ENCODE measurements around the gene GRIP1.
A peak's percentile ranks its signal among the peaks of the same experiment; 100 is the strongest.

GRIP1 gene

DNA sequence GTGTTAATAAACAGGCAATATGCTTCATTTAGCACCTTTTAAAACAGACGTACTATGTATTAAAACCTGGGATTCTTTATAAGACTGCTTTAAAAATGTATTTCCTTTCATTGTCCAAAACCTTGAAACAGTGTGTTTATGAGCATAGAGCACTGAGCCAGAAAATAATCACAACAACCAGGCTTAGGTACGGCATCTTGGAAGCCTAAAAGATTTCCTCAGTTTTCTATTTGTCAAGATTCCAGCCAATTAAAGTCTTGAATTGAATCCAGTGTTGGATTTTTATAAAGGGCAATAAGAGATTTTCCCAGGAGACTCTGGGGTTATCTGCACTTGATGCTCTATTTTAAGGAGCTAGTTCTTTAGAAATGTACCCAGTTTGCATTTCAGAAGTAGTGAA, 80.3 kb downstream of the GRIP1 start:
- no peak for DNase-seq

DNA sequence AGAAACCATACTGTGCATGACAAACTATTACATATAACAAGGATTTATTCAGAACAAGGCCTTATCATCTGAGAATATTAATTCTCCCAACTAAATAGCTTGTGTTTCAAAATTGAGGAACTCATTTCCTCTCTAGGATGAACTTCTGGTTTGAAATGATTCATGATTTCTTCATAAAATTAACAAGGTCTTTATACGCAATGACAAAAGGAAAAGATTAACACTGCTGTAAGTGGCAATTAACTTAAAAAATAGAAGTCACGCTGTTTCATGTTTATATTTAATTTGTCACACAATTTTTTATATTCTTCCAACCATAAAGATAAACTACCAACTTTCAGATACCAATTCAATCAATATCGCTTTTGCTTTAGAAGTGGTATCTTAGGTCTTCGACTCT, 80.8 kb downstream of the GRIP1 start:
- DNase-seq, result no peak

- no peak for DNase-seq
Measured at GRCh38 chr12:66596199-66596598, 82.7 kb downstream of the GRIP1 start.

GRCh38 chr12:66594688-66595087, 84.2 kb downstream of the GRIP1 start:
- DNase-seq, result no peak

DNA sequence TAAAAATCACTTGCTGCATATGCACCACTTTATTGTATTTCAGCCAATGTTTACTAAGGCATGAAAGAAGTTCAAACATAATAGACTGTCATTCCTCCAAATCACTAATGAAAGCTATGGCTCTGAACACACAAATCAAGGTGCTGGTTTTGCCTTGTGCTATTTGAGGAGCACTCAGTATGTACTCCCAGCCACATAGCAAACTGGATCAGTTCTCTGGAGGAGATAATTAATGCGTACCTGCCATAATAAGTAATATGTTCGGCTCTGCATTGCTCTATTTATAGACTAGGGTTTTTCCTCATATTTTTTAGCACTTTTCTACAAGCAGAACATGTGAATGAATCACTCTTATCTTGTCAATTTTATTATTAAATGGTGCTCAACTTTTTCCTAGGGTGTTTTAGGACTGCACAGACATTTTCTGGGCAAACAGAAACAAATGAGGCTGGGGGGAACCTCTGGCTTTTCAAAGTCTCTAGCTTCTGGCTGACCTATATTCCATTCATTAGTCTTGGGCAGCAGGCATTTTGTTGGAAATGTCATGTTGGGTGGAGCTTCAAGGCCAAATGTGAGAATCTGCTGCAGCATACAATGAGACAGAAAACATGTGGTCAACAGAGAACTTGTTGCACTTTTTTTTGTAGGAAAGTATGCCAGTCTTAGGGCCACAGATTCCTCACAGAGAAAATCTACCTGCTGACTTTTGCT, 88.4 kb downstream of the GRIP1 start:
- DNase-seq, result no peak

DNA sequence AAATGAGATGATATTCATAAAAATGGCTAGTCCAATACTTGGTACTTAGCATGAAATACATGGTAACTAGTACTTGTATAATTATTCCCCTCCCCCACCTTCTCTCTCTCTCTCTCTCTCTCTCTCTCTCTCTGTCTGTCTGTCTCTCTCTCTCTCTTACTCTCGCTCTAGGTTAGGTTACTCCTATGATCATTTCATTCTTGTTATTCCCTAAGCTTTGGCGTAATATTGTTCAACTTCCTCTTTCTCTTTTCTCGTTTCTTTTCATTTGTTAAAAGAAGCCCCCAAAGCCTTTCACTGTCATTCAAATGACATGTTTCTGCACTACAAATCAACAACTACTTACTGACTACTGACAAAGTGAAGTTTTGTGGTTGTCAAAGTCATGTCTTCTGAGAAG, 89.8 kb downstream of the GRIP1 start:
- DNase-seq, result no peak

- no peak for DNase-seq
Measured at GRCh38 chr12:66587912-66588311, 91.0 kb downstream of the GRIP1 start.

GRCh38 chr12:66584673-66585072, 94.2 kb downstream of the GRIP1 start:
- DNase-seq, result no peak

GRCh38 chr12:66573605-66574004, 105.3 kb downstream of the GRIP1 start:
- DNase-seq, result no peak

DNA sequence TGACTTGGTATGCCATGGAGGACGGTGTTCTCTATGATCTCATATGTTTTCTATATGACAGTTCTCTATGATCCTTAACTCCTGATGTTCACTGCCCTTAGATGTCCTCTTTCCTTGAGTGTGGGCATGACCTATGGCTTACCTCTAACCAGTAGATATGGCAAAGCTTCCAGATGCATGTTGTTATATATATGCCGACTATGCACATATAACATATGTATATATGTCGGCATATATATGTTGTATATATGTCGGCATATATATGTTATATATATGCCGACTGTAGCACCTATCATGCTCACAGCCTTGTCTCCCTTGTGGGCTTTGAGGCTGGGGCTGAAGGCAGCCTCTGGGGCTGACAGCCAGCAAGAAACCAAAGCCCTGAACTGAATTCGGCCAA, 106.0 kb downstream of the GRIP1 start:
- no peak for DNase-seq

DNA sequence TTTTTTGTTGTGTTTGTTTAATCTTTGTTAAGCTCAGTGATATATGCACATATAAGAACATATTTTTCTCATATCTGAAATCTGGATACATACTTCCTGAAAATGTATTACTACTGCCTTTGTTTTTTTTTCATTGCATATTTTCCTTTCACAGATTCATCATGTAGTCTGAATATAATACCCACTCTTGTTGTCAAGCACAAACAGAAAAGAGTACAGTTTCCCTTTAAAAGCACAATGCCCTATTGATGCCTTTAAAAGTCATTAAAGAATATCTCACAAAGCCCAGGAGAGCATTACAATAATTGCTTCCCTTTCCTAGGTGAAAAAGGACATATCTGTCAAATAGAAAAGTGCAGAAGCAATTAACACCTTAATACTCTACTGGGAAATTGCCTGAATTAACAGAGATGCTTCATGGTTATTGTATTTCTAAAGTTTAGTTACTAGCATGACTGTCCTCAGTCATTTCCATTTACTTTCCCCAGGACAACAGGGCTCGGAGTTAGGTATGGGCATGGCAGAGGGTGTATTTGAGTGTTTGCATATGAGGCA, 107.4 kb downstream of the GRIP1 start:
- DNase-seq, result no peak

DNA sequence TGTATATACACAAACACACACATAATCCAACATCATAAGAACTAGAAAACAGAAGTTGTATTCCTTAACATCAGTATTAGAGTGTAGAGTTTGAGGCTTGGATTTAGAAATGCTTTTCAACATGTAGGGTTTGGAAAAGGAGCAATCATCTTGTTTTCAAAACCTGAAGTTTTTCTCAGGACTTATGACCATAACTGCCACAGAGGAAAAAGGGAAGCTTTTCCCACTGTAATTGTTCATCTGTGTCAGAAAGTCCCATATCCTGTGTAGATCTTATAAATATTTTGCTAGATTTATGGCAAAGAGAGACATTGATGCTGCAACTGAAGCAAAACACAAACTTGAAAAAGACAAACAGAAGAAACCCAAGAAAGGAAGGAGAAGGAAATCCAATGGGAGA, 115.7 kb downstream of the GRIP1 start:
- DNase-seq, result no peak

GRCh38 chr12:66555113-66555512, 123.8 kb downstream of the GRIP1 start:
- DNase-seq, result no peak

DNA sequence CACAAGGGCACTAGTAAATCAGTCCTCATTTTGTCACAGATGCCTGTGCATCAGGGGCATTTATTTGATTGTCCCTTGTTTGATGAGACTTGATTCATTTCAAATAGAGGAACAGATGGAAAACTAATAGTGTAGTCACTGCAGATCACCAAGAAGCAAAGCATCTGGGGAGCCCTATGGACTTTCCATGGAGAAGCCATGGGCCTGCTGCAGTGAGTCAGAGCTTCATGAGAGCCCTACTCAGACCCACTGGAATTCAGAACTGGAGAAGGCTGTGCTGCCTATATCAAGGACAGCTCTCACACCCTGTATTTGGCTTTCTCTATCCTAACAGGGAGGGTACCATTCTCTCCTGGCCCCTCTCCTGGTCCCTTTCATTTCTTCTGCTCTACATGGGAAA, 126.2 kb downstream of the GRIP1 start:
- no peak for DNase-seq

- DNase-seq, result no peak
Measured at GRCh38 chr12:66550626-66551025, 128.2 kb downstream of the GRIP1 start.

- DNase-seq, result no peak
Measured at GRCh38 chr12:66549050-66549389, 129.9 kb downstream of the GRIP1 start.

GRCh38 chr12:66548338-66549049, 130.4 kb downstream of the GRIP1 start:
- DNase-seq, result peak; percentile 3

GRCh38 chr12:66541426-66541825, 137.4 kb downstream of the GRIP1 start:
- DNase-seq, result no peak

DNA sequence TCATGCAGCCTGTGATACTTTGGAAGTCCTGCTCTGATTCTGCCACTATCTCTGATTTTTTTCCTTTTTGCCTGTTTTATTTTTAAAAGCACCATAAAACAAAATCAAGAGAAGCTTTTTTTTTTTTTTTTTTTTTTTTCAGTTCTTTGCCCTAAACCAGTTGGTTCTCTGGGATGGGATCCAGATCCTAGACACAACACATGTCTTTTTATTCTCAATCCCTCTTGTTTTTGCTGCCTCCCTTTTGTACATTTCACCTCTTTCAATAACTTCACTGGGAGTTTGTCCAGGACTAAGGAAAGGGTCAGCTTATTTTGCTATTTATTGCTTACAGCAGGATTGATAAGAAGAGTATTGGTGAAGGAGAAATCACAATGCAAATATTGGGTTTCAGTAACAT, 139.4 kb downstream of the GRIP1 start:
- DNase-seq, result no peak

GRCh38 chr12:66538970-66539369, 139.9 kb downstream of the GRIP1 start:
- DNase-seq, result no peak

DNA sequence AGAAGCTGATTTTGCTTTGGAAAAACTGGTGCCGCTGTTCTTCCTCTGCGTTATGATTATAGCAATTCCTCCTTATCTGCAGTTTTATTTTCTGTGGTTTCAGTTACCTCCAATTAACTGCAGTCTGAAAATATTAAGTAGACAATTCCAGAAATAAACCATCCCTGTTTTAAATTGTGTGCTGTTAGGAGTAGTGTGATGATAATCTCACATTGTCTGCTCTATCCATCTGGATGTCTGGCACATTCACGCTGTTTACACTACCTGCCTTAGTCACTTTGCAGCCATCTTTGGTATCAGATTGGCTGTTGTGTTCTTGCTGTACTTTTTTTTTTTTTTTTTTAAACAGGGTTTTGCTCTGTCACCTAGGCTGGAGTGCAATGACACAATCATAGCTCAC, 141.0 kb downstream of the GRIP1 start:
- DNase-seq, result peak; percentile 26

DNA sequence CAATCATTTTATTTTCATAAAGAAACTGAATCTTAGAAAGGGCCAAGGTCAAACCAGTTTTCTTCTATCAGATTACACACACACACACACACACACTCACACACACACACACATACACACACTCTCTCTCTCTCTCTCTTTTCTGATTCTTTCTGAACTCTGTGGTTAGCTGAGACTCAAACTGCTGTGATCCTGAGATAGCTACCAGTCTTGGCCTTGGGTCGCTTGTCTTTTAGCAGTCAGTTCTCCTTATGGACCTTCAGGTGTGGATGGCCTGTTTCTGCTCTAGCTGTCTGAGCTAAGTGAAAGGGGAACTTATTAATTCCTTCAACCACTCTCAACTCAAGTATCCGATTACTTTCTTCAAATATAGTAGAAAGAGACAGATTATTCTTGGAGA, 145.1 kb downstream of the GRIP1 start:
- DNase-seq, result no peak

GRCh38 chr12:66531766-66532165, 147.1 kb downstream of the GRIP1 start:
- no peak for DNase-seq

- DNase-seq, result no peak
Measured at GRCh38 chr12:66529934-66530333, 148.9 kb downstream of the GRIP1 start.

DNA sequence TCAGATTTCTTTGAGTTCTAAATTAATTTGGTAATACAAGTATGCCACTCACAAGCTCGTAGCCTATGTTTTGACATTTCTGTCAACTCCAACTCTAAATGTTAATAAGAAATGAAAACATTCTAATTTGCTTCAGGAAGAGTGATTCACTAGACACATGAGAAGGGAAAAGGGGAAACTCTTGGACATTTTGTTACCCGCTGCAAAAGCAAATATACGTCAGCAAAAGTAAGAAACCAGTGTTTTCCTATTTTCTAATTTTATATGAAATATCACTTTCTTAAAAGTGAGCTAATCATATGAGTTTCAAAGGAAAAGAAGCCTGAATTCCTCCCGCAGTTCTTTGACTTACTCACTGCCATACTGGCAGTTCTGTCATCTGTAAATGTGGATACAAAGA, 162.3 kb downstream of the GRIP1 start:
- DNase-seq, result no peak
